DMS53 (cell line): ENCODE measurements around the gene SPRED3.
A peak's percentile ranks its signal among the peaks of the same experiment; 100 is the strongest.

Experiments
- DNase-seq: peaks from one replicate; lab custom pipeline; 2025; lab: John Stamatoyannopoulos, UW

SPRED3 gene

GRCh38 chr19:38371081-38371480, 17.4 kb upstream of the SPRED3 start:
- DNase-seq = no peak

DNA sequence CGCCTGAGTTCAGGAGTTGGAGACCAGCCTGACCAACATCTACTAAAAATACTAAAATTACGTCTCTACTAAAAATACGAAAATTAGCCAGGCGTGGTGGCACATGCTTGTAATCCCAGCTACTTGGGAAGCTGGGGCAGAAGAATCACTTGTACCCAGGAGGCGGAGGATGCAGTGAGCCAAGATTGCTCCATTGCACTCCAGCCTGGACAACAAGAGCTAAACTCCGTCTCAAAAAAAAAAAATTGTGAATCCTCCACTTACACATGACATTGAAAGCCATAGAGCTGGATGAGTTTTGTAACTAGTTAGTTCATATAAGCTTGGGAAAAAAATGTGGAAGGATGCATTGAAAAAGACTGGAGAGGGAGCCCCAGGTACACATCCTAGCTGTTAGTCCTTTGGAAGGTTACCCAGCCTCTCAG, 14.6 kb upstream of the SPRED3 start:
- no peak for DNase-seq

- DNase-seq = peak; percentile 100
These were observed 14.0 kb upstream of the SPRED3 start, which contains the start of gene PSMD8 for GRCh38 chr19:38374332-38375097. Gene PSMD8 (plus strand): TSS chr19:38374571. CDS start chr19:38374602, 31 bp downstream.

- no peak for DNase-seq
These were observed 13.4 kb upstream of the SPRED3 start for GRCh38 chr19:38375098-38375493.

DNA sequence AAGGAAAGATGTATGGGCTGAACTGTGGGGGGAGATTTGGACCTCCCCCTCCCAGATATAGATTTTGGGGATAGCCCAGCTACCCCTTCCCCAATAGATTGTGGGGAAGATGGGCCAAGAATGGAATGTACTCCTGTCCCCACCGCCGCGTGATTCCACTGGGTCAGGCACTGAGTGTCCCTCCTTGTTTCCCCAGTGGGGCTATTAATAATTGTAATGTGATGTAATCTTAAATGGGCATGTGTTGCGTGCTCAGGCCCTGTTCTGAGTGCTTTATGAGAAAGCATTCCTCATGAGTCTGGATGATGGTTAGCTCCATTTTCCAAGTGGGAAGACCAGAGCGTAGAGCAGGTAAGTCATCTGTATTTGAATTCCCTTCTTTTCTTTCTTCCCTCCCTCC, 12.7 kb upstream of the SPRED3 start:
- DNase-seq = no peak

DNA sequence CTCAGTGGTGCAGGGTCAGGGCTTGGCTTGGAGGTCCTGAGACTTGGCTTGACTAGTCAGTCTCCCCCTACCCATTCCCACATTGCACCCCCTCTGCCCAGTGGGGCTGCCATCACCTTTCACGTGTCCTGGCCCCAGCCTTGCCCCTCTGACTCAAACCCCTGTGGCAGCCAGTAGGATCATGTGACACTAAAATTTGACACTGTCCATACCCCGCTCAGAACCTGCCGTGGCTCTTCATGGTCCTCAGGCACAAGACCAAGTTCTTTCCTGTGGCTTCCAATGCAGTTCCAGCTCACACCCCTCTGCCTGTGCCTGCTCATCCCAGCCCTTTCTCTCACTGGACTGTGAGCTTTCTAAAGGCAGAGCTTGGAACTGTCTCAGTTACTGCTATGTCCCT, 11.9 kb upstream of the SPRED3 start:
- no peak for DNase-seq

GRCh38 chr19:38377052-38377451, 11.4 kb upstream of the SPRED3 start:
- no peak for DNase-seq

- no peak for DNase-seq
These were observed 9.6 kb upstream of the SPRED3 start for GRCh38 chr19:38378866-38379265.

GRCh38 chr19:38381138-38381537, 7.4 kb upstream of the SPRED3 start:
- DNase-seq = no peak

GRCh38 chr19:38383184-38383583, 5.3 kb upstream of the SPRED3 start:
- no peak for DNase-seq

GRCh38 chr19:38383743-38384142, 4.8 kb upstream of the SPRED3 start:
- no peak for DNase-seq

- DNase-seq = peak; percentile 62
These were observed 4.1 kb upstream of the SPRED3 start for GRCh38 chr19:38384209-38385027.

DNA sequence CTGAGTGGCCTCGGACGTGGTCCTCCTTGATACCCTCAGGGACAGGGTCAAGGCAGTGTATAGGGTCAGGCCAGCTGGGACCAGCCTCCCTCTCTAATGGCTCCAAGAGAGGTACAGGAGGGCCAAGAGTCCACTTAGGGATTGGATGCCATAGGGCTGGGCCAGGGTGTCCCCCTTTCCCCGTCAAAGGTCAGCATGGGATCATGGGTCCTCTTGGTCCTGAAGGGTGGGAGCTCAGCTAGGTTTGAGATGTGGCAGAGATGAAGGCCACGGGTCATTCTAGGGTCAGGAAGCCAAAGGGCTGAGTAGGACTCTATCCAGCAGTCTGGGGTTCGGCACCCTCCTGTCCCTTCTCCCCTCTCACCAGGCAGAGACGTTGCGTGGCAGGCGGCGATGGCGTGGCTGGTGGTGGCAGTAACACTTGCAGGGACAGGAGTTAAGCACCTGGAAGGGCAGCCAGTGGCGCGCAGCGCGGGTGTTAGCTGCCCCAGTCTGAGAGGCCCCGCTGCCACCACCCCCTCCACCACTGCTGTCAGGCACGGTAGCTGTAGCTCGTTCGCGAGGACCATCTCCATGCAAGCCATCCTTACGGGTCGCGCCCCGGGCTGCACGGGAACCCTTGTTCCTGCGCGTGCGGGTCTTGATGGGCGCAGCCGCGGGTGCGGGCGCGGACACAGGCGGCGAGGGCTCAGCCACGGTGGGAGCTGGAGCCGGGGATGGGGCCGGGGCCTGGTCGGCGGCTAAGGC, 3.3 kb upstream of the SPRED3 start:
- DNase-seq = no peak

DNA sequence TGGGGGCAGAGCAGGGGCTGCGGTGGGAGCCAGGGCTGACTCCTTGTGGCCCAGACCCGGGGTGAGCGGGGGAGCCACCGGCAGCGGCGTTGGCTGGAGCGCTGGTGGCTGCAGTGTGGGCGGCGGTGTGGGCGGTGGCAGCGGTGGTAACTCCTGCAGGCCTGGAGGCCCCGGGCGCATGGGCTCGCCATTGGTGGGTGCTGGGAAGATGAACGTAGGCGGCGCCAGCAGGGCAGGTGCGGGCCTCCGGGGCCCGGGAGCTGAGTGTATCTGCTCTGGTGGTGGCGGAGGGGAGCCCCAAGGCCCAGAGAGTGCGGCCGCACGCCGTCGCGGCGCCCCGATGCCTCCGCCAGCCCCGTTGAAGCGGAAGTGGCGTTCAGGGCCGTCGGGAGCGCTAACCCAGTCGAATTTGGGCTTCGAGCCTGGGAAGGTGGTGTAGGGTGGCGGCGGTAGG, 2.7 kb upstream of the SPRED3 start:
- DNase-seq = peak; percentile 69

GRCh38 chr19:38386300-38386970, 2.1 kb upstream of the SPRED3 start:
- DNase-seq = peak; percentile 63

- DNase-seq = peak; percentile 62
These were observed 1.4 kb upstream of the SPRED3 start for GRCh38 chr19:38386971-38387549.

DNA sequence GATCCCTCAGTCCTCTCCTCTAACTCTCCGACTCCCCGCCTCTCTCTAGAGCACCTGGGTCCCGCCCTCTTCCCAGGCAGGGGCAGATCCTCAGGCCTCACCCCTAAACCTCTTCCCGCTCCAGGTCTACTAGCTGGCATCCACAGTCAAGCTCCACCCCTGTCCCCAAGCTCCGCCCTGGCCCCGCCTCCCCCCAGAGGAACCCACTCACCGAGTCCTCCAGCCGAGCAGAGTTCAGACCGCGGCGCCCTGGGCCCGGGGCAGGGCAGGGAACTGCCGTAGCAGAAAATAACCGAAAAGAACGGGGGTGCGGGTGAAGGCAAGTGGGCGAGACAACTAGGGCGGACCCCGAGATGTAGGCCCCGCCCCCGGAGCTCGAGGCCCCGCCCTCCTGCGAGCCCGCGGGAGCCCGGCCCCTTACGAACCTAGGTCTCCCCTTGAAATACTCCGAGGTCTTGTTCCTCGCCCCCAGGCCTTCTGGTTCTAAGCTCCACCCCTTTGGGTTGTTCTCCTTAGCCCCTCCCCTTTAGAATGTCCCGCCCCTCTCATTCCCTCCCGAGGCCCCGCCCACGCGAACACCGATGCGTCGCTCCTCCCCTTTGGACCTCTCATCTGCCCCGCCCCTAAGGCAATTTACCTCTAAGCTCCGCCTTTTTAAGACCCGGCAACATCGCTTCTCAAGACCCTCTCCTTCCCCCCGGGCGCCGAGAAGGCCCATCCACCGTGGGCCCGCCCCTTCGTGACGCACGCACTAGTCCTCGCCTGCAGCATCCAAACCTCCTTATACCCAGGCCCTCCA, 748 bp upstream of the SPRED3 start, which contains the start of gene GGN:
TSS of gene GGN (minus strand) at position 485 of the 799 bp plus-strand sequence. CDS start 773 bp downstream, outside the sequence.
- peak; percentile 94 for DNase-seq

DNA sequence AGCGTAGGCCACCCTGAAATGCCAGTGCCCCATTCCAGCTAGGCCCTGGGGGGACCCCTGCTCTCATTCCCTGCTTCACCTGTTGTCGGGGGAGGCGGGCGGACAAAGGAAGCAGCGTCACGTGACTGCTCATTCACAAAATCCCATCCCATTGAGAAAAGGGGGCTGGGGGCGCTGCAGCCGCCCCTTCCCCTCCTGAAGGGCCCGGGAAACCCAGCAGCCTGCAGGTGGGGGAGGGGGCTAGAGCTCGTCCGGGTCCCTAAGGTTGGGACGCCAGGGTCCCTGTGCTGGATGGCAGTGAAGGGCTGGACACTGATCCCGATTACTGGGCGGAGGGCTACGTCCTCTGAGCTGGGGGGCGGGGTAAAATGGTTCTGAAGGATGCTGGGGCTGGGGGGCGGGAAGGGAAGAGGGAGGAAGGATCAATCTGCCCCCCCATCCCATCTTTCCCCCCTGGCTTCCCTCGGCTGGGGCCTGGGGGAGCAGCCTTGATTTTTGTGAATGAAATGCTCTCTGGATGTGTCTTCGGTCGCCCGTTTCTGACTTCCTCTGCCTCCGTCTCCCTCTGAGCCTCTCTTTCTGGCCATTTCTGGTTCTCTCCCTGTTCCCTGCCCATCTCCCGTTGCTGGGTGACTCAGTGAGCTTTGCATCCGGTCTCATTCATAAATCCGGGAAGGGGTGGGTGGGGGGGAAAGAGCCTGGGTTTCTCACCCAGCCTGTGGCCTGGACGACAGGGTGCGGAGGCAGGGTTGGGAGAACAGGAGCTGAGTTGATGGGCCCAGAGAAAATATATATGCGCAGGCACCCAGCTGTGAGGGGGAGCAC, 816 bp downstream of the SPRED3 start:
- DNase-seq = peak; percentile 78
